ENCODE measurements around the gene CCDC183.

GRCh38 chr9:136840877-136841645, 44.9 kb downstream of the CCDC183 start:
- TF ChIP-seq, protein P1, sequence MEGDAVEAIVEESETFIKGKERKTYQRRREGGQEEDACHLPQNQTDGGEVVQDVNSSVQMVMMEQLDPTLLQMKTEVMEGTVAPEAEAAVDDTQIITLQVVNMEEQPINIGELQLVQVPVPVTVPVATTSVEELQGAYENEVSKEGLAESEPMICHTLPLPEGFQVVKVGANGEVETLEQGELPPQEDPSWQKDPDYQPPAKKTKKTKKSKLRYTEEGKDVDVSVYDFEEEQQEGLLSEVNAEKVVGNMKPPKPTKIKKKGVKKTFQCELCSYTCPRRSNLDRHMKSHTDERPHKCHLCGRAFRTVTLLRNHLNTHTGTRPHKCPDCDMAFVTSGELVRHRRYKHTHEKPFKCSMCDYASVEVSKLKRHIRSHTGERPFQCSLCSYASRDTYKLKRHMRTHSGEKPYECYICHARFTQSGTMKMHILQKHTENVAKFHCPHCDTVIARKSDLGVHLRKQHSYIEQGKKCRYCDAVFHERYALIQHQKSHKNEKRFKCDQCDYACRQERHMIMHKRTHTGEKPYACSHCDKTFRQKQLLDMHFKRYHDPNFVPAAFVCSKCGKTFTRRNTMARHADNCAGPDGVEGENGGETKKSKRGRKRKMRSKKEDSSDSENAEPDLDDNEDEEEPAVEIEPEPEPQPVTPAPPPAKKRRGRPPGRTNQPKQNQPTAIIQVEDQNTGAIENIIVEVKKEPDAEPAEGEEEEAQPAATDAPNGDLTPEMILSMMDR (IDR thresholded peaks at IDR 0.05; ENCODE audit: low read depth, low read length, poor library complexity, severe bottlenecking) = no peak
- no peak for TF ChIP-seq EZH2phosphoT487 (IDR thresholded peaks at IDR 0.05; ENCODE audit: borderline replicate concordance, low read length)

Data from DOHH2 (cell line).